Measurements from ENCODE around the gene NT5C2. TPM values are rescaled to one million over a fixed set of nuclear protein-coding genes. Genes with fewer than 3 reads are reported as not detected.
A peak's percentile ranks its signal among the peaks of the same experiment; 100 is the strongest.

The NT5C2 gene
- total RNA-seq, 2 donors from 2014 or later, result 49.3 to 55.9 TPM

DNA sequence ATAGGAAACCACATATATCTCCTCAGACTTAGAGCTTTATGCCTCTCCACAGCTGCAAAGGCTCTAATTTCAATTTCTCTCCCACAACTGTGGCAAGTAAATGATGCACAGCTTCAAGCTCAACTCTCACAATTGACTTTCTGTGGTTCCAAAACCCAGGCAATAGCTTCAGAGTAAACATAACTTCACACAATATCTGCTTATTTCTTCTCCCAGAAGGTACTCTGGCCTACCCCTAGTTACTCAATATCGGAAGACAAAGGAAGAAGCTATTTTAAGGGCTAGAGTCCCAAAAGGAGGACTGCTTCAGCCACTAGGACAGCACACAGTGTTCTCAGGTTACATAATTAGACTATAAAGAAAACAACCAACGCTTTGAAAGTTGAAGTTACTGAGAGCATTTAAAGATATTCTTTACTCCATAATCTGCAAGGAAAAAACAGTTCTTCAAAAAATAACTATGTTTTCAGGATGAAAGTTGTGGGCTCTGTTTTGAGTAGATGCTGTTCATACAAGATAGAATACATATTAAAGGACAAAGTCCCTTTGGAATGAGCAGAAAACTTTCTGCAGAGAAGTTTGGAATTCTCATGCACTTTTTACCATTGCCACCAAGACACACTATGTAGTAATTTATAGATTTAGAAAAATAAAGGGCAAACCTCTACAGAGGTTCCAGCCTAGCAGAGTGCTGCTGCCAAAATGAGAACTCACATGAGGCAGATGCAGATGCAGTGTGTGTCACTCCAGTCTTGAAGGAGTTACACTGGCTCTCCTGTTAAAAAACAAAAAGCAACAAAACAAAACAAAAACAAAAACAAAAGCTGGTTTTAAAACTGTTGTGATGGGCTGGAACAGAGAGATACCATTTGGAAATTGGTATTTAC is 81.8 kb downstream of the NT5C2 start:
- Mint-ChIP-seq H3K27ac (peak overlapping the region; percentile 95), H3K4me1 (peaks cover 18% of the 10 kb centered on the region), H3K9me3 (no peaks in the 10 kb centered on the region), H3K4me3 (peak overlapping the region; percentile 69), H3K36me3 (ENCODE audit: low read depth) (peaks cover 31% of the 10 kb centered on the region), H3K27me3 (no peaks in the 10 kb centered on the region)
- ATAC-seq (replicated peaks), result peak; percentile 27

DNA sequence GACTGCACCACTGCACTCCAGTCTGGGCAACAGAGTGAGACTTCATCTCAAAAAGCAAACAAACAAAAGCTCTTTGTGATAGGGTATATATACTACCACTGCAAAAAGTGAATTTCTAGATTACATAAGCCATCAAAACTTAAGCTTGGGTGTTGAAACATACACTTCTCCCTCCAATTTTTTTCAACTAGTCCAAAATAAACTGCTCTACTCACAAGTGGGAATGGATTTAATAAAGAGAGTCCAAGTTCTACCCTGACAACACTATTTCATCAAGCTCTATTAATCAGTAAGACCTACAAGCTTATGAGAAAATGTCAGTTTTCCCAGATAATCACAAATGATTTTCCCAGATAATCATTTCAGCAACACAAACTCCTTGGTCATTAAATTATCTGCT is 82.7 kb downstream of the NT5C2 start:
- peak overlapping the region; percentile 95 for H3K27ac Mint-ChIP-seq
- ATAC-seq (replicated peaks), result no peak
- H3K36me3 Mint-ChIP-seq (ENCODE audit: low read depth), result peaks cover 40% of the 10 kb centered on the region
- no peak overlapping the region for H3K4me3 Mint-ChIP-seq
- H3K4me1 Mint-ChIP-seq, result peaks cover 18% of the 10 kb centered on the region
- no peaks in the 10 kb centered on the region for H3K27me3 Mint-ChIP-seq
- H3K9me3 Mint-ChIP-seq, result no peaks in the 10 kb centered on the region

DNA sequence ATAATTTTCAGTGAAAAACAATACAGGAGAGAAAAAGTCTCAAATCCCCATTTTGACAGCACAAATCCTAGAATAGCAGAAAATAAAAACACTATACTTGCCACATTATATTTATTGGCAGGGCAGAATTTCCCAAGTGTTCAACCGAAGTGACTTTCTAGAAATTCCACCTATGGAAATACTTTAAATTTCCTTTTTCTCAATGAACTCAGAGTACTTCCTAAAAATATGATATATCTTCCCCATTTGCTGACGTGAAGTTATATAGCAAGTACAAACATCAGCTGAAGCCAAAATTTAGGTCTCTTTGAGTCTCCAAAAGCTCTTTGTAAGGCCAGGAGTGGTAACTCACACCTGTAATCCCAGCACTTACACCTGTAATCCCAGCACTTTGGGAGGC is 83.3 kb downstream of the NT5C2 start:
- ATAC-seq (replicated peaks), result no peak
- peaks cover 18% of the 10 kb centered on the region for H3K4me1 Mint-ChIP-seq
- peaks cover 45% of the 10 kb centered on the region for H3K36me3 Mint-ChIP-seq (ENCODE audit: low read depth)
- no peaks in the 10 kb centered on the region for H3K9me3 Mint-ChIP-seq
- no peaks in the 10 kb centered on the region for H3K27me3 Mint-ChIP-seq
- H3K4me3 Mint-ChIP-seq, result no peak overlapping the region
- no peak overlapping the region for H3K27ac Mint-ChIP-seq

DNA sequence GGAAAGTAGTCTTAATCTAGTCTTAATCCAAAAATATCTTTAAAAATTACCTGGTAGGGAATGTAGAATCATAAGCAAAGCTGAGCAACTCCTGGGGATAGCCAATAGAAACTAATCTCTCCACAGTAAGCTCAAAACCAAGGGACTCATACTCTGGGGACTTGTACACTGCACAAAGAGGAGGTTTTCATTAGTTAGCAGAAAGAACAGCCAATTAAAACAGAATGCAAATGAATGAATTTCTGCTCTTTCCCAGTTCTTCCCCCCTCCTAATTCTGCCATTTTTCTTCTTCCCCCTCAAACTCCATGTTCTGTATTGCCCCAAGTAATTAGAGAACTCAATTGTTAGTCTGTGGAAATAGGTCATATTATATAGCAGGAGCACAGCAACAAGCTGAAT is 86.5 kb downstream of the NT5C2 start:
- H3K4me1 Mint-ChIP-seq, result peaks cover 11% of the 10 kb centered on the region
- no peaks in the 10 kb centered on the region for H3K9me3 Mint-ChIP-seq
- no peak for ATAC-seq (replicated peaks)
- H3K27me3 Mint-ChIP-seq, result no peaks in the 10 kb centered on the region
- H3K4me3 Mint-ChIP-seq, result no peak overlapping the region
- H3K27ac Mint-ChIP-seq, result peak overlapping the region; percentile 42
- peaks cover 64% of the 10 kb centered on the region for H3K36me3 Mint-ChIP-seq (ENCODE audit: low read depth)

DNA sequence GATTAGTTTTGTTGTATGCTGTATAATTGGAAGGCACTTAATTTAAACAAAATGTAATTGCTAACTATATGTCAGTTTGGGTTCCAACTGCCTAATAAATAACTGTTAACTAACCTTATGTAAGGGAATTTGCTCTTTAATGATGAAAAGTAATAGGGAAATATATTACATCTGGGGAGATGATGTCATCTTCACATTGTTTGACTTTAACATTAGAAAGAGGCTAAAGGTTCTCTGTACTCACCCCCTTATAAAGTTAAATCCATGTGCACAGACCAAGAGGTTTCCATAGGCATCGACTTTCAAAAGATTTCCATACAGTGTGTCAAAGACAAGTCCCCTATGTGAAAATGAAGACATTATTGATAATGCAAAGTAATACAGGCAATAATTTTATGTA is 87.6 kb downstream of the NT5C2 start:
- no peak for ATAC-seq (replicated peaks)
- no peaks in the 10 kb centered on the region for H3K9me3 Mint-ChIP-seq
- peaks cover 64% of the 10 kb centered on the region for H3K36me3 Mint-ChIP-seq (ENCODE audit: low read depth)
- H3K27me3 Mint-ChIP-seq, result no peaks in the 10 kb centered on the region
- H3K4me1 Mint-ChIP-seq, result peaks cover 5% of the 10 kb centered on the region
- H3K4me3 Mint-ChIP-seq, result no peak overlapping the region
- H3K27ac Mint-ChIP-seq, result no peak overlapping the region

DNA sequence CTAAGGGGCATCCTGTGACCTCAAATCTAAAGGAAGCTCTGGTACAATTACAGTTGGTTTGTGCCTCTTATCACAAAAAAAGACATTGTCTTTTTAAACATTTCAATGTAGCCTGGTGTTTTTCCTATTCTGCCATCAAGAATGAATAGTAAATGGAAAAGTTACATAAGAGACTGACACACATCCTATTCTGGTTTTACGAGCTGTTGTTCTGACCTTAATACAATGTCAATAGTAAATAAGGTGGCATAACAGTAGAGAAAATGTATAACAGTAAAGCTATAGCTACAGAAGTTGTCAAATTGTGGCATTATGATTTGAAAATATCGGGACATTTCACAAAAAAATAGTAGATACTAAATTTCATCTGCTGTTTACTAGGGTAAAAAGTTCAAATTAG is 88.4 kb downstream of the NT5C2 start:
- no peaks in the 10 kb centered on the region for H3K27me3 Mint-ChIP-seq
- H3K27ac Mint-ChIP-seq, result no peak overlapping the region
- ATAC-seq (replicated peaks), result no peak
- peaks cover 71% of the 10 kb centered on the region for H3K36me3 Mint-ChIP-seq (ENCODE audit: low read depth)
- H3K9me3 Mint-ChIP-seq, result no peaks in the 10 kb centered on the region
- H3K4me3 Mint-ChIP-seq, result no peak overlapping the region
- H3K4me1 Mint-ChIP-seq, result peaks cover 5% of the 10 kb centered on the region

DNA sequence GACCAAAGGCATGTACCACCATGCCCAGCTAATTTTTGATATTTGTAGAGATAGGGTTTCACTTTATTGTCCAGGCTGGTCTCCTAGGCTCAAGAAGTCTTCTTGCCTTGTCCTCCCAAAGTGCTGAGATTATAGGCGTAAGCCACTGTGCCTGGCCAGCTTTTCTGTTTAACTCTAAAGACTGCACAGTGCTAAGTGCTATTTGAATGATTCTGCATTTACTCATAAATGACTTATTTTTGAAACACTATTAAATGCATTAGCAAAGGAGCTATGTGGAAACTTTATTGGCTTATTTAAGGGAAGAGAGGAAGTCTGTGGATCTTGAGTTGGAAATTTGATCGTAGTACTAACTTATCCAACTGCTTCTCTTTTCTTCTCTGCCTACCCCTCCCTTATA is 89.1 kb downstream of the NT5C2 start:
- H3K4me1 Mint-ChIP-seq, result peaks cover 5% of the 10 kb centered on the region
- no peak overlapping the region for H3K27ac Mint-ChIP-seq
- no peaks in the 10 kb centered on the region for H3K27me3 Mint-ChIP-seq
- no peaks in the 10 kb centered on the region for H3K9me3 Mint-ChIP-seq
- no peak overlapping the region for H3K4me3 Mint-ChIP-seq
- peaks cover 79% of the 10 kb centered on the region for H3K36me3 Mint-ChIP-seq (ENCODE audit: low read depth)
- no peak for ATAC-seq (replicated peaks)

DNA sequence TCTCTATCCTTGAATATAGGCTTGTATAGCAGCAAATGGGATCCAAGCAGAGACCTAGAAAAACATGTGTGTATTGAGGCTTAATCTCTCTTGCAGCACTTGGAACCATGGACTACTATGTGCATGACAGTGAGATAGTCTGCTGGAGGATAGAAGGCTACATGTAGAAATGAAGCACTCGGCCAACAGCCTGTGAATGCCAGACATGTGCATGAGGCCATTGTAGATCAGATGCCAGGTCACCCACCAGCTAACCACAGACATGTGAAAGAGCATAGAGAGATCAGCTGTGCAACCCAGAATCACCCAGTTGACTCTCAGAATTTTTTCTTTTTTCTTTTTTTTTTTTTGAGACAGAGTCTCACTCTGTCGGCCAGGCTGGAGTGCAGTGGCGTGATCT is 90.9 kb downstream of the NT5C2 start:
- H3K27me3 Mint-ChIP-seq, result no peaks in the 10 kb centered on the region
- no peak for ATAC-seq (replicated peaks)
- peak overlapping the region; percentile 24 for H3K27ac Mint-ChIP-seq
- no peaks in the 10 kb centered on the region for H3K9me3 Mint-ChIP-seq
- peaks cover 90% of the 10 kb centered on the region for H3K36me3 Mint-ChIP-seq (ENCODE audit: low read depth)
- H3K4me1 Mint-ChIP-seq, result peaks cover 5% of the 10 kb centered on the region
- H3K4me3 Mint-ChIP-seq, result no peak overlapping the region

DNA sequence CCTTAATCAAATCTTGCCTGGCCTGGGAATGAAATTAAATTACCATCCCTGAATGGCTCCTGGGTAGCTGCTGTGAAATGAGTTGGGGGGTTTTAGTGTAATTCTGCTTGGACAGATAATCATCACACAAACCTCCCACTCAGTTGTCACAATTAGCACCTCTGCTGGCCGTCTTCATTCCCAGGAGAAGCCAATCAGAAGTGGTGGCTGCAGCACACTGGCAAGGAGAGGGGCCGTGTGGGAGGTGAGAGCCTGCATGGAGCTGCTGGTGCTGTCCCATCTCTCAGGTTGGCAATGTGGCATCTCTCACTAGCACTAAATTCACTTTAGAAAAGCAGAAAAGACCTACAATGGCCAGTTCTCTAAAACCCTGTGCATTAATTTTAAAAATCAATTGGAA is 92.5 kb downstream of the NT5C2 start:
- Mint-ChIP-seq H3K36me3 (ENCODE audit: low read depth) (peaks cover 90% of the 10 kb centered on the region), H3K4me1 (peaks cover 5% of the 10 kb centered on the region), H3K4me3 (no peak overlapping the region), H3K27ac (no peak overlapping the region), H3K27me3 (no peaks in the 10 kb centered on the region), H3K9me3 (no peaks in the 10 kb centered on the region)
- ATAC-seq (replicated peaks), result no peak

DNA sequence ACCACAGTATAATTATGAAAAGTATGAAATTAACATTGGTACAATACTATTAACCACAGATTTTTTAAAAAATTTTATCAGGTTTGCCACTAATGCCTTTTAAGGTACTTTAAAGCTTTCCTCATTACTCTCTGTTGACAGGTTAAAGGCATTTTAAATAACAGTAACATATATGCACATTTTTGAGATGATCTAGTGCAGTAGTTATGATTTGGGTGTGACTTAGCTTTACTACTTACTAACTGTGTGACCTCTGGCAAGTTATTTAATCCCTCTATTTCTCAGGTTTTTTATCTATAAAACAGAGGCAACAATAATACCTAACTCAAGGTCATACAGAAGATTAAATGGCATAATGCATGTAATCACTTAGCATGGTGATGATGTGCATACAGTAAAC is 94.8 kb downstream of the NT5C2 start:
- H3K4me3 Mint-ChIP-seq, result no peak overlapping the region
- no peaks in the 10 kb centered on the region for H3K27me3 Mint-ChIP-seq
- peaks cover 5% of the 10 kb centered on the region for H3K4me1 Mint-ChIP-seq
- H3K36me3 Mint-ChIP-seq (ENCODE audit: low read depth), result peaks cover 92% of the 10 kb centered on the region
- ATAC-seq (replicated peaks), result no peak
- H3K9me3 Mint-ChIP-seq, result no peaks in the 10 kb centered on the region
- no peak overlapping the region for H3K27ac Mint-ChIP-seq

DNA sequence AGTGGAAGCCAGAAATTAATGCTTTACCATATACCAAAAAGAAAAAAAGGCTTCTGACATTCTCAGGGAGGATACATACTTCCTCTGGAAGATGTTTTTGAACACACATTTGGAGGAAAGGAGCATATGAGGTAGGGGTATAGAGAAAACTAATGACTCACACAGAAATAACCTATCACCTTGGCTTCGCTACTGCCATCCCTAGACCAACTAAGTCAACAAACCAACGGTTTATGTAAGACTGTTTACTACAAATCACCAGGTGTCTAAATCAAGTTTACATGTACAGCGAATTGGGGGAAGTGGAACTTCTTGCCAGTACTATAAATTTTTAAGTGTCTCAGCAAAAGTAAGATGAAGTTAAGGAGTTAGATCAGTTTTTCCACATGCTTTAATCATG is 96.9 kb downstream of the NT5C2 start:
- Mint-ChIP-seq H3K36me3 (ENCODE audit: low read depth) (peaks cover 94% of the 10 kb centered on the region), H3K9me3 (no peaks in the 10 kb centered on the region), H3K4me1 (no peaks in the 10 kb centered on the region), H3K27me3 (no peaks in the 10 kb centered on the region), H3K4me3 (no peak overlapping the region), H3K27ac (no peak overlapping the region)
- no peak for ATAC-seq (replicated peaks)

DNA sequence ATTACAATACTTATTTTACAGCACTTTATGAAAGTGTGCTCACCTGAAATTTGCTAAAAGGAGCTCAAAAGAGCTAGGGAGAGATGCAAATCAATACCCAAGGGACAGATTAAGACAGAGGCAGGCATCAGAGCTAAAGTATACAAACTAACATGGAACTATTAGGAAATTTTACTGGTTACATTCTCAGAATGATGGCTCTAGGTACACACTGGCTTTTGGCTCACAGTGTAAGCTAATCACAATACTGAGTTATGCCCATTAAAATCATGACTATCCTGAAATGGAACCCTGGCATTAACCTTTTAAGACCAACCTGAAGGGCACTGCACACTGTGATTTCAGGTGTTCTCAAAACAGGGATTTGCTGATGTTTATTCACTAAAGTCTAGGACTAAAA is 98.1 kb downstream of the NT5C2 start:
- Mint-ChIP-seq H3K4me1 (no peaks in the 10 kb centered on the region), H3K27me3 (no peaks in the 10 kb centered on the region), H3K36me3 (ENCODE audit: low read depth) (peaks cover 95% of the 10 kb centered on the region), H3K4me3 (no peak overlapping the region), H3K27ac (no peak overlapping the region), H3K9me3 (no peaks in the 10 kb centered on the region)
- no peak for ATAC-seq (replicated peaks)

DNA sequence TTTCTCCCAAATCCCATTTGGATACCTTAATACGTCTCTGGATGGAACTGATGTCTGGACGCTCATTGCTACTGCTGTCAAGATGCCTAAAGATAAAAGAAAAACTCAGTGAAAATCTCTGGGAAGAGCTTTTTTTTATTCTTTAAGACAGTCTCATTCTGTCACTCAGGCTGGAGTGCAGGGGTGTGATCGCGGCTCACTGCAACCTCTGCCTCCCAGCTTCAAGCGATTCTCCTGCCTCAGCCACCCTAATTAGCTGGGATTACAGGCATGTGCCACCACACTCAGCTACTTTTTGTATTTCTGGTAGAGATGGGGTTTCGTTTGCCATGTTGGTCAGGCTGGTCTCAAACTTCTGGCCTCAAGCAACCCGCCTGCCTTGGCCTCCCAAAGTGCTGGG is 102.2 kb downstream of the NT5C2 start:
- Mint-ChIP-seq H3K4me1 (no peaks in the 10 kb centered on the region), H3K9me3 (no peaks in the 10 kb centered on the region), H3K36me3 (ENCODE audit: low read depth) (peaks cover 95% of the 10 kb centered on the region), H3K27ac (no peak overlapping the region), H3K4me3 (no peak overlapping the region), H3K27me3 (no peaks in the 10 kb centered on the region)
- no peak for ATAC-seq (replicated peaks)

DNA sequence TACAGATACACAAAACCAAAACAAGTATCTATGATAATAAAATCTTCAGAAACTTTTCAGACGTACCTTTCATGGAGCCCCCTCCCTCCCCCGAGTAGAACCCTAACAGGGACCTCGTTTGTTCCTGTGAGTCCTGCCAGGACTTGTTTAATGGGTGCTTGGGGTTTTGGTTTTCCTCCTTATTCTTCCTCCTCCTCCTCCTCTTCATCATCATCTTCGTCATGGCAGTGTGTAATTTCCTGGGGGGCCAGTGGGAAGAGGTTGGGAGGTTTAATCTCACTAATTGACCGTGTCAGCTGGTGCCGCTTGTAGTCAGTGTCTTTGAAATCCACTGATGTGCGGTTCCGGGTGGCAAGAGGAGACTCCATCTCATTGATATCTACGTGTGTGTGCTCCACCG is 103.6 kb downstream of the NT5C2 start:
- ATAC-seq (replicated peaks), result no peak
- H3K4me1 Mint-ChIP-seq, result no peaks in the 10 kb centered on the region
- peaks cover 93% of the 10 kb centered on the region for H3K36me3 Mint-ChIP-seq (ENCODE audit: low read depth)
- H3K27me3 Mint-ChIP-seq, result no peaks in the 10 kb centered on the region
- H3K4me3 Mint-ChIP-seq, result no peak overlapping the region
- peak overlapping the region; percentile 7 for H3K27ac Mint-ChIP-seq
- H3K9me3 Mint-ChIP-seq, result no peaks in the 10 kb centered on the region

DNA sequence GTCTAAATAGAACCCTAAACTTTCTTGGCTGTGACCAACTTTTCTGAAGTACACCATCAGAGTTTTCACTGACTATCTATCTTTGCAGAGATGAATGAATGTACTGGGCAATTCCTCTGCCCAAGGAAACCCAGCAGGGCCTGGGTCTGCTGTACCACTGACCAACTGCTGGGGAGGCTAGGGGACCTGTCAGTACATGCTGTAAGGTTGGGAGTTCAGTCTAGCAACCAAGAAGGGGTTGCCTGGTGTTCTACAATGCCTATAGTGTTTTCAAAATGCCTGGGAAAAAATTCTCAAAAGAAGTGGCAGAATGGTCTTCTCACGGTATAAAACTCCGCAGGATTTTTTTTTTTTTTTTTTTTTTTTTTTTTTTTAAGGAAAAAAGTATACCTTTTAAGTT is 106.3 kb downstream of the NT5C2 start:
- Mint-ChIP-seq H3K27ac (no peak overlapping the region), H3K4me1 (no peaks in the 10 kb centered on the region), H3K27me3 (no peaks in the 10 kb centered on the region), H3K36me3 (ENCODE audit: low read depth) (peaks cover 71% of the 10 kb centered on the region), H3K4me3 (no peak overlapping the region), H3K9me3 (no peaks in the 10 kb centered on the region)
- ATAC-seq (replicated peaks), result no peak
